Frontal cortex (tissue), 4 donors: ENCODE data around the gene PAWR. TPM values are rescaled to one million over a fixed set of nuclear protein-coding genes. Genes with fewer than 3 reads are reported as not detected.
"Not testable (repeated sequence)": the region's sequence is repeated elsewhere in the genome, so short reads cannot be mapped to it uniquely, and the experiment has no call there.

Source experiments
- DNase-seq, 2 donors: peaks; one replicate each; pipeline ENCODE4 v3.0.0; 2012; ENCODE audit warnings: low spot score in 2 of 2
- FAIRE-seq: peaks from 2 replicates; lab custom pipeline; 2012; peaks lifted over from hg19 to GRCh38; lab: Jason Lieb, UNC
- total RNA-seq: library from RNA; depleted of rRNA; stranded (reverse); fragments of >200 nt; gene quantifications from one replicate; pipeline ENCODE4 v1.2.3, GENCODE V29; 2014
- donor health status: control.
- donor health status: control.
- donor health status: control.

PAWR gene
- total RNA-seq, 1 donor from 2014 or later, result 22.0 TPM

DNA sequence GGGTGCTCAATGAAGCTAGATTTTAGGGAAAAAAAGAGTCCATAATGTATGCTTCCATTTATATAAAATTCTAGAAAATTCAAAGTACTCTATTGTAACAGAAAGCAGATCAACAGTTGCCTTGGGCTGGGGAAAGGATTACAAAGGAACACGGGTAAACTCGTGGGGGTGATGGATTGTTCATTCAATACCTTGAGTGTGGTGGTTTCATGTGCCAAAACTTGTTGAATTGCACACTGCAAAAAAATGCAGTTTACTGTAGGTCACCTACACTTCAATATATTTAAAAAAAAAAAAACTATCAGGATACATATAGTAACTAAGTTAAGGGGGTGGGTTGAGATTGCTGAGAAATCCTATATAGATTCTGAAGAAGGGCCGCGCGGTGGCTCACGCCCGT lies 33.6 kb downstream of the PAWR start:
- FAIRE-seq, result no peak
- DNase-seq, result no peak

DNA sequence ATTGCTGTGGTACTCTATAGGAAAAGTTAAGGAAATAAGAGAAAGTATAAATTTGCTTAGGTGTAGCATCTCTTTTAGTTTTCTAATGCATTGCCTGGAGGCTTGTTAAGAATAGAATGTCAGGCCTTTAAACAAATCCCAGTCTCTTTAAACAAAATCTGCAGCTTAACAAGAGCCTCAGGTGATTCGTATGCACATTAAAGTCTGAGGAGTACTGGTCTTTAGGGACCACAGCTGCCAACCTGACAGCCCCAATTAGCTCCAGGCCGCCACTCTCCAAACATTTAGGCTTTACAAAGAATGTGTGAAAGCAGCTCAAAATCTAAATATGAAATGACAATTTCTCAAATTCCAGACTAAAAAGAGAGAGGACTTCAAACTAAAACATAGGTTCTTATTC lies 35.7 kb downstream of the PAWR start:
- DNase-seq (no peak), FAIRE-seq (no peak)

DNA sequence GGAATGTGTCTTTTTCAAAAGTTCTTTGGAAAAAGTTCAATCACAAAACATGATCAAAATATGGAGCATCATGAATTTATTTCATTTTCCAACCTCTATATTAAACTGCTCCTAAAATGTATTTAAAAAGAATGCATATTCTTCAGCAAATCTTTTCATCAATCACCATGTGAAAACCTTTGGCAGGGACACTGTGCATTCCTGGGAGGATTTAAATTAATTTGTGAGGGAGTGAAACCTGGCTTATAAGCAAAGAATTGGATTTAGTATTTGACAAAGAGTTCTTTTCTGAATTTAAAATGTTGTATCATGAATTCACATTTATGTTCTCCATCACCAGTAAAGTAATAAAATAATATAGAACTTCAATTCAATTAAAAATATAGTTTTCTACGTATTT lies 38.2 kb downstream of the PAWR start:
- FAIRE-seq (peak; percentile 33), DNase-seq (no peak)

DNA sequence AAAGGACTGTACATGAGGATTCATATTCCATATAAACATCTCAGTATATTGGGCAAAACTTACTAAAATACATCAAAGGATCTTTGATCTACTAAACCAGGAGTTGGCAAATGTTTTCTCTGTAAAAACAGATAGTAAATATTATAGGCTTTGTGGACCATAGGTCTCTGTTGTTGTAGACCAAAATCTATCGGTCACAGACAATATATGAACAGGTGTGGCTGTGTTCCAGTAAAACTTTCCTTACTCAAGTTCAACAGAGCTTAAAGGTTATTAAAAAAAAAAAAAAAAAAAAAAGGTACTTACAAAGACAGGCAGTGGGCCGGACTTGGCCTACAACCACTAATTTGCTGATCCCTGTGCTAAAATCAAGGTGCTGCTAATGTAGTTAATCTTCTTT lies 40.3 kb downstream of the PAWR start:
- DNase-seq, result no peak
- no peak for FAIRE-seq

DNA sequence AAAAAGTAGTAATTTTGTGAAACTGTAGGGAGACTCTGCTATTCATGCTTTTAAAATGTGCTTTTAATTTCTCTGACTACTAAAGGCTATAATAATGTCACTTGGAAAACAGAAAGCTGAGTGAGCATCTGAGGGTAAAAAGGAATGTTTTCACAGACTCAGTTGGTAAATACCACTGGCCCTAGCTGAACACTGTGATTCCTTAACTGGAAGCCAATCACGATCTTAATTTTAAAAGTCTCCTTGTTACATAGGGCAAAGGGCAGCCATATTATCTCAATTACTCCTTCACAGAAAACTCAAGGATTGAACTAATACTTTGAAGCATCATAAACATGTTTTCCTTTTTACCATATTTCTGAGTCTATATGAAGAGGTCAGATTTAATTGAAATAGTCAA lies 41.9 kb downstream of the PAWR start:
- no peak for DNase-seq
- no peak for FAIRE-seq

DNA sequence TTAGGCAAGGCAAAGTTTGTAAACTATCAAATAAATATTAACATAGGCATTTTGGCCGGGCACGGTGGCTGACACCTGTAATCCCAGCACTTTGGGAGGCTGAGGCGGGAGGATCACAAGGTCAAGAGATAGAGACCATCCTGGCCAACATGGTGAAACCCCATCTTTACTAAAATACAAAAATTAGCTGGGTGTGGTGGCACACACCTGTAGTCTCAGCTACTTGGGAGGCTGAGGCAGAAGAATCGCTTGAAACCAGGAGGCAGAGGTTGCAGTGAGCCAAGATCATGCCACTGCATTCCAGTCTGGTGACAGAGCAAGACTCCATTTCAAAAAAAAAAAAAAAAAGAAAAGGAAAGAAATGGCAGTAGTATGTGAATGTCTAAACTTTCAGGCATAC lies 43.9 kb downstream of the PAWR start:
- not testable (repeated sequence) for DNase-seq, FAIRE-seq

DNA sequence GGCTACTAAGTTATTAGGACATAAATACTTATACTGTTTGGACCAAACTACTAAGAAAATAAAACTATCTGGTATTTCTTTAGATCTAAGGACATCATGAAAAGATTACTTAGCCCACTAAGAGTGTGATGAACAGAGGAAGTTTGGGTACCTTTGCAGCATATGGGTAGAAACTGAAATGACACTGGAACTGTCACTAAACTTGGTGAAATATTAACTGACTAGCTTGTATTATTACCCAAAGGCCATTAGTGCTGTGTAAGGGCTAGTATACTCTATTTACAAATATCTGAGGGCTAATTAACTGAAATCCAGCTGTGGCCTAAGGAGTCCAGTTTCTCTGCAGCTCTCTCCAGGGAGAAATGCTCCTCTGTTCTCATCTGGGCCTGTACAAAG lies 45.5 kb downstream of the PAWR start:
- DNase-seq (no peak), FAIRE-seq (no peak)

DNA sequence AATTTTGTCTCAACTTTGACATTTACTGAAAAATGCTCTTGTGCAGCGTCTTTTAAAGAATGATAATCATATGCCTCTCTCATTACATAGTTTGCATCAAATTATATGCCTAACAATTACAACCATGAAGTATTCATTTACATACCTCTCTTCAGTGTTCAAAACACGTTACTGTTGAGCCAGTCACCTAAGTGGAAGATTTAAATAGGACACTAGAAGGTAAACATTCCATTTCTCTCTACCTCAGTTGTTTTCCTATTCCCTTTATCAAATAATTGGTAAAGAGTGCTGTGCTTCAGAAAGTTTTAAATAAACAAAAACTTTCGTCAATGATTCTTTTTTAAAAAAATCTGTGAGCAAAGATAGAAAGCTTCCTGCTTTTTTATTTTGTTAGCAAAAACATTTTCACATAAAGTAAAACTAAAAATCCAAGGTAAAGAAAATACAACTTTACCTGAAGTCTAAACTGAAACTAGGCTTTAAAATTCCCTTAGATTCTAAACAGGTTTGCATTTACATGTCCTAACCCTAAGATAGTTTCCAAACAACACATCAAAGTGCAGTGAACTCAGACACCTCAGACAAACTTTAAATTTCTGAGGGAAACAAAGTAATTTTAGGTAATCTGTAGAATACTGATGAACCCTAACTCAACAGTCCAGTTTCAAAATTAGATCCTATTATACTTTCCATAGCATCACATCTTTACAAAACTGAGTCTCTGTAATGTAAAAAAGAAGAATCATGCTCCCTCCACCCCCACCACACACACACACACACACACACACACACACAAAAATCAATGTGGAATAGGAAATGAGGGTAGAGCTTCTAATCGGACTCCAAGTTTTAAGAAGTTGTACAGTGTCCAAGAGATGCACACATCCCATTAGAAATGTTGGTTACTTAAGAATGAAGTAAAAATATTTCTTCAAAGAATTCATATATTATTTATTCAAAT lies 46.2 kb downstream of the PAWR start:
- DNase-seq (no peak), FAIRE-seq (no peak)

DNA sequence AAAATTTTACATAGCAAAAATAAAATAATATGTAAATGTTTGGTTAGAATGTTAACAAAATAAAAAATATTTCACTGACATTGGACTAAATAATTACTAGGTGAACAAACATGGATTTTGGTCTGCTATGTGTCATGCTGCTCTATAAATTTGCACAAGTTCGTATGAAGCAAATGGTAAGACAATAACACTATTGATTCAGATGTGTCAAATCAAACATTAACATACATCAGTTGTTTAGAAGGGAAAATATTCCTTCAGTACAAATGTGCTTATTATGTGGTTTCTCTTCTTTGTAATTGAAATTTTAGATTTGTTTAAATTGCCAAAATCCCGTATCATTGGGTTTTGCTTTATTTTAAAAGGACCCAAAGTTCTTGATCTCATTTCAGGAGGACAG lies 46.9 kb downstream of the PAWR start:
- no peak for FAIRE-seq

DNA sequence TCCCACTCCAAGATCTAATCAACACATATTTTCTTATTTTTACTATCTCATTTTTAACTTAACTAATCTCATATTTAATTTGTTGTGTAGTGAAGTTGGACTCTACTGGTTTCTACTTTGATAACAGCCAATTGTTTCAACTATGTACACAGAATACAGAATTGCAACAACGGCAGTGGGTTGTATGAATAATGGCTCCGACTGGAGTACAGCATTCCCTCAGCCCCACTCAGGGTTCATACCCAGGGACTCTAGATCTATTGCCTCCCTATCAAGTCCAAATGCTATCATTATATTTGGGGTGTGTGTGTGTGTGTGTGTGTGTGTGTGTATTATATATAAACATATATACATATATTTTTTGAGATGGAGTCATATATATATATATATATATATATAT lies 52.3 kb downstream of the PAWR start:
- DNase-seq (no peak), FAIRE-seq (no peak)

More for the DNA sequence above, 46.9 kb downstream of the PAWR start:
- no peak for DNase-seq

DNA sequence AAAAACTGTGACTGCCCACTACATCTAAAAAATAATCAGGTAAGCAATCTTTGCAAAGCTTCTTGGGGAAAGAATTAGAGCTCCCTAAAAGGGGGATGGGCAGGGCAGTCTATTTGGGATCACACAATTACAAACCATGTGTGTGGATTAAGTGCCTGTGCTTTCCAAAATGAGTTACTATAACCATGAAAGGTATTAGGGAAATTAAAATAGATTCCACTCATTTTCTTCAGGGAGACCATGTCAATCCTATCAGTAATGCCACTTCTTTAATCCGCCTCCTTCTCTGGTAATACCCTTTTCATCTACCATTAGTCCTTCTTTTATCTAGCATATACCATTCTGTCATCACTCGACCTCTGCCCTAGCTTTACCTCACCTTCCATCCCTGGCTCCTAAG lies 53.7 kb downstream of the PAWR start:
- DNase-seq (no peak), FAIRE-seq (no peak)

DNA sequence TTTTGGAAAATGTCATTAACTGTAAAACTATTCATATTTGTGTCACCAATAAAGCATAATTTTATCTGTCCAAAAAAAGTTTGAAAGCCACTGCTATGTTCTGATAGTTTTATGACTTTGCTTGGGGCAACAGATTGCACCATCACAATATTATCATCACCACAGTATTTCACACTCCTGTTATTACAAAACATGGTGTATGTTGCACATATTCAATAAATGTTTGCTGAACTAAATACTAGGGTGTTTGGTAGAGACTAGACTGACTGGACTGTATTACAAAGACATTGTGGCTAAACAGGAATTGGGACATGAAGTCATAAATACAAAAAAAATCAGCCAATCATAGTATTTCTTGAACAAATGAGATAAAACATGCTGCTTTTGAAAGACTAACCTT lies 55.1 kb downstream of the PAWR start:
- DNase-seq, result no peak
- no peak for FAIRE-seq

DNA sequence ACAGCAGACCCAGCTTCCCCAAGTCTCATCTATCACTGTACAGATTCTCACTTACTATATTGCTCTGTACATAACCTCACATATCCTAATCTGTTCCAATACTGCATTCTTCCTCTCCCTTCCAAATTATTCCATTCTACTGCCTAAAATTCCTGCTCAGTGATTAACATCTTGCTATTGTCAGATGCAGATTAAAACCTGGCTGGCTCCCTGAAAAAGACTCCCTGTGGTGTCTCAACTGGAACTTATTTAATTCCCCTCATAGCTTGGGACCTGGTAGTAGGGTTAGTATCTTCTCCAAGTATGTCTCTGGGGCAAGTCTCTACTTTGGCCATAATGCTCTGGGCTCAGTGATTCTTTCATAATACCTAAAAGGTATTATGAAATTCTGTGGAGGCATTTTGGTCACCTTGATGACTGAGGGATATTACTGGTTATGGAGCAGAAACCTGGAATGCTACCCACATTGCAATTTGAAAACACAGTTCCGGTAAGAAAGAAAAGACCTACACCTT lies 55.8 kb downstream of the PAWR start:
- FAIRE-seq (no peak), DNase-seq (no peak)

DNA sequence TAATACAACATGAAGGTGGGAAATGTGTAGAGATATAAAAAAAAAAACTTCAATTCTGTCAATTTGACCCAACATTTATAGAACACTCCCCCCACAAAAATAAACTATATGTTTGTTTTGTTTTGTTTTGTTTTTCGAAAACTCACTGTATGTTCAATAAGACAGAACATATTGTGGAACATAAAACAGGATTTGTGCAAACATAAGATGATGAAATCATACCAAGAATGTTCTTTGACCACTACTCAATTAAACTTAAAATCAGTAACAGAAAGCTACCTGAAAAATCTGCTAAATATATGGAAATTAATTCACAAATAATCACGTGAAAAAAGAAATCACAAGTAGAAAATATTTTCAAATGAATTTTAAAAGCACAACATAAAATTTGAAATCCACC lies 61.2 kb downstream of the PAWR start:
- no peak for FAIRE-seq
- DNase-seq, result no peak

DNA sequence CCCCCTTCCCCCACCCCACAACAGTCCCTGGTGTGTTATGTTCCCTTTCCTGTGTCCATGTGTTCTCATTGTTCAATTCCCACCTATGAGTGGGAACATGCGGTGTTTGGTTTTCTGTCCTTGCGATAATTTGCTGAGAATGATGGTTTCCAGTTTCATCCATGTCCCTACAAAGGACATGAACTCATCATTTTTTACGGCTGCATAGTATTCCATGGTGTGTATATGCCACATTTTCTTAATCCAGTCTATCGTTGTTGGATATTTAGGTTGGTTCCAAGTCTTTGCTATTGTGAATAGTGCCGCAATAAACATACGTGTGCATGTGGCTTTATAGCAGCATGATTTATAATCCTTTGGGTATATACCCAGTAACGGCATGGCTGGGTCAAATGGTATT lies 64.0 kb downstream of the PAWR start:
- DNase-seq, FAIRE-seq: not testable (repeated sequence)

DNA sequence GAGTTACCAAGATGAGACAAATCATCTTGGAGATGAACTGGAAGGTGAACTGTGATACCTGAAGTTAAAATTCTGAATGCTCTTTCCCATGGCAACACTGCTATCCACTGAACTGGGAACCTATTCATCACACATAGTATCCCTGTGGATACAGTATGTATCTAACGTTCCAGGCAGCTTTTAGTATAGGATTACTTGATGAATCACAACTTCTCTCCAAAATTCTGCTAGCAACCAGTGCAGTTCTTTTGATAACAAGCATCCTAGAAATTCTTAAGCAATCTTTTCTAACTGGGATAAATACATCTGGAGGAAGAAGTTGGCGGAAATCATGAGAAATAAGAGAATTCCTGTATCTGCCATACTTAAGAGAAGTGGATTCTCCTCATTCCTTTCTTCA lies 66.4 kb downstream of the PAWR start:
- no peak for DNase-seq
- FAIRE-seq, result no peak

DNA sequence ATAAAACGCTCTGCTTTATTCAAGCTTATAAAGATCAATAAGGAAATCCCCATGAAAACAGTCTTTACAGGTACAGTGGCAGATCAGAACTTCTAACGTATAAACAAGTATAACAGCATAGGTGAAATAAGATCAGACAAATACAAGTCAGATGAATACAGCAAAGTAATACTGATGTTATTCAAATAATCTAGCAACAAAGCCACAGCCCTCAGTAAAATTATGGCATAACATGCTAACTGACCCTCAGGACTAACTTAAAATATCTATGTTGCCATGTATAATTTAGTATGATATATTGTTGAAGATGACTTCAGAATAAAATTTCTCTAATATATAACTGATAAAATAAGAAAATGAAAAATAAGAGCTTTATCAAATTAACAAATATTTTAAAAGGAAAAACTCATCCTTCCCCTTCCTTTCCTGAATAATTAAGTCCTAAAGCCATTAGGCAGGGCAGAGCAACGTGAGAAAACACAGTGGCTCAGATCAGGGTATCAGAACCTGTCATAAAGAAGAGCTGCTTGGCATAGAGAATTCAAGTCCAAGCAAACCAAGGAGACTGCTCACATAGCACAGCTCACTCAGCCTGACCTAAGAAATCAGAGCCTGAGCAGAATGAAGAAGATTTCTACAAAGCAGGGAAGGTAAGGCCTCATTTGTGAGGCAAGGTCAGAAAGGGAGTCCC lies 70.7 kb downstream of the PAWR start:
- no peak for FAIRE-seq
- DNase-seq, result no peak

DNA sequence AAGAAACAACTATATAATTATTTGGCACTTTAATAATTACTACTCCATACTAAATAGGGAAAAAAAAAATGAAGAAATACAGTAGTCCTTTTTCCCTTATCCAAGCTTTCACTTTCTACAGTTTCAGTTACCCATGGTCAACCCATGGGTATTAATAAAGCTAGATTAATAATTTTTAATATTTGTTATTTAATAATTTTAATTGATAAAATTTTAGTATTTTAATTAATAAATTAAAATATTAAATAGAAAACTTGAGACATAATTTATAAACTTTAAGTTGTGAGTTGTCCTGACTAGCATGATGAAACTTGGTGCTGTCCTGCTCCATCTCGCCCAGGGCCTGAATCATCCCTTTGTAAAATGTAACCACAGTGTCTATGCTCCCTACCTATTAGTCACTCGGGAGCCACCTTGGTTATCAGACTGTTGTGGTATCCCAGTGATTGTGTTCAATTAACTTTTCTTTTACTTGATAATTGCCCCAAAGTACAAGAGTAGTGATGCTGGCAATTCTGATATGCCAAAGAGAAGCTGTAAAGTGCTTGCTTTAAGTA lies 71.8 kb downstream of the PAWR start:
- DNase-seq, result no peak
- peak; percentile 58 for FAIRE-seq

DNA sequence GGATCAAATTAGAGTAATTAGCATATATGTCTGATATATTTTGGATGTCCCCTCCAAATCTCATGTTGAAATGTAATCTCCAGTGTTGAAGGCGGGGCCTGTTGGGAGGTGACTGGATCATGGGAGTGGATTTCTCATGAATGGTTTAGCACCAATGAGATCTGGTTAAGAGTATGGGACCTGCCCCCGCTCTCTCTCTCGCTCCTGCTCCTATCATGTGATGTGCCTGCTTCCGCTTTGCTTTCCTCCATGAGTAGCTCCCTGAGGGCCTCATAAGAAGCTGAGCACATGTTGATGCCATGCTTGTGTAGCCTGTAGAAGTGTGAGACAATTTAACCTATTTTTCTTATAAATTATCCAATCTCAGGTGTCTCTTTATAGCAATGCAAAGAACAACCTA lies 73.1 kb downstream of the PAWR start:
- no peak for DNase-seq

DNA sequence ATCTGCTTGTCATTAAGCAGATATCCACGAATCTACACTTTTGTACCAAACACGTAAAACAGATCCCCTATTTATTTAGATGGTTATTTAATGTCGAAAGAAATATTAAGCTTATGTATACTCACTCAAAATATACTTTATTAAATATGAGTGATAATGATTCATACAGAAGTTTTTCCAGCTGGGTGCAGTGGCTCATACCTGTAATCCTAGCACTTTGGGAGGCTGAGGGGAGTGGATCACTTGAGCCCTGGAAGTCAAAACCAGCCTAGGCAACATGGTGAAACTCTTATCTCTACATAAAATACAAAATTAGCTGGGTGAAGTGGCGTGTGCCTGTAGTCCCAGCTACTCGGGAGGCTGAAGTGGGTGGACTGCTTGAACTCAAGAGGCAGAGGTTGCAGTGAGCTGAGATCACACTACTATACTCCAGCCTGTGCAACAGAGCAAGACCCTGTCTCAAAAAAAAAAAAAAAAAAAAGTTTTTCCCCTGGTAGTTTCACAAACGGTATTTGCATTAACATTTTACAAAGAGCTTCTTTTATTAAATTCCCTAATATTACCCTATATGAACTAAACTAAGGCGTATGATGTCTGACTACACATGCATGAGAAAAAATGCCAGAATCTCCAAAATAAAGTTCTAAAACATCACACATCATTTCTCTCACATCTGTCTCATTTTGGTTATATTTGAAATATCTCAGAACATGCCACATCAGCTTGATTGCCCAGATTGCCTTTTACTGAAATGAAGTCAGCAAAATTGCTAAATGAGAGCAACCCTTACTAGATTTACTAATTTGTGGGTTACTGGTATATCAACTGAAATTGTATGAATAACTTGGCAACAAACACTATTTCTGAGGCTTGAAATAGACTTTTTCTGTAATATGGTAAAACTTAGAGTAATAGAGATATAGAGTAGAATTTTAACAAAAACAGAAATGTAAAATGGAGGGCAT lies 74.9 kb downstream of the PAWR start:
- FAIRE-seq (no peak), DNase-seq (no peak)

More for the DNA sequence above, 73.1 kb downstream of the PAWR start:
- no peak for FAIRE-seq
